Ecto neural progenitor cell (in vitro differentiated cells): Measurements from ENCODE around the gene QPCT.
"Not testable (repeated sequence)": the region's sequence is repeated elsewhere in the genome, so short reads cannot be mapped to it uniquely, and the experiment has no call there.

Experiments used
- DNase-seq: peaks from one replicate; pipeline ENCODE4 v3.0.0-alpha.2; 2018; ENCODE audit warnings: low spot score

QPCT gene

DNA sequence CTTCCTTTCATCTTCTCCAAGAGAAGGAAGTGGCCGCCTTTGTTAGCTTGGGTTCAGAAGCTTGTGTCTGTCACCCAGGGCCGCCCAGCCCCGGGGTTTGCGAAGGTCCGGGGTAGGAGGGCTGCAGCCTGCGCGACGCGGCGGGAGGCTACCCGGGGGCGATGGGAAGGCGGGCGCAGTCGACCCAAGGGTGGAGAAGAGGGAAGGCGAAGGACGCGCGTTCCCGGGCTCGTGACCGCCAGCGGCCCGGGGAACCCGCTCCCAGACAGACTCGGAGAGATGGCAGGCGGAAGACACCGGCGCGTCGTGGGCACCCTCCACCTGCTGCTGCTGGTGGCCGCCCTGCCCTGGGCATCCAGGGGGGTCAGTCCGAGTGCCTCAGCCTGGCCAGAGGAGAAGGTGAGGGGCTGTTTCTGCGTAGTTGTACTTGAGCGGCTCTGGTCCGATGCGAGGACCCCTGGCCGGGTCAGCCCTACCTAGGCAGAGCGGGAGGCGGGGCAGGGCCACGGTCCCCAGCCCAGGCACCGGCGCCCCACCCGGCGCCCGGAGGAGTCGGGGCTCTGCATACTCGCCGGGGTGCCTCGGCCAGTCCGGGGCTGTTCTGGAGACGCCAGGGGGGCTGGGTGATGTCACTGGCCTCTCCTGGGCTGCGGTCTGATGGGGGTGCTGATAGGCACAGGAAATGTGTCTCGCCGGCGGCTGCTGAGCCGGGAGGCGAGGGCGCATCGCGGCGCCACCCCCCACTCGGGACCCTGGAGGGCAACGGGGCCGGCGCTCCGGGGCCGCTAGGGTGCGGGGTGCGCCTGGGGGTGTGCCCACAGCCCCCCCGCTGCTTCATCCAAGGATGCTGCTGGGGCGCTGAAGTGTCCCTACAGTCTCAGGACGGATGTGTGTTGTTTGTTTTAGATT lies at the start of gene QPCT:
Gene QPCT, plus strand, starts transcription at position 178 of the 909 bp plus-strand sequence. Its CDS starts 102 bp downstream, at position 280.
- DNase-seq: no peak

DNA sequence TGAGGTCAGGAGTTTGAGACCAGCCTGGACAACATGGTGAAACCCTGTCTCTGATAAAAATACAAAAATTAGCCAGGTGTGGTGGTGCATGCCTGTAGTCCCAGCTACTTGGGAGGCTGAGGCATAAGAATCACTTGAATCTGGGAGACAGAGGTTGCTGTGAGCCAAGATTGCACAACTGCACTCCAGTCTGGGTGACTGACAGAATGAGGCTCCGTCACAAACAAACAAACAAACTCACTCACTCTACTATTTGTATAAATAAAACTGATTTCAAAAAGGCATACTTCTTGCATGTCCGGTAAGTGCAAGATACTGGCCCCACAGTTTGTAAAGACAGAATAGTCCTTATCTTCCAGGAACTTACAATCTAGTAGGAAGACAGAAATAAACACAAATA lies 49.6 kb upstream of the QPCT start:
- DNase-seq: not testable (repeated sequence)

- DNase-seq: no peak
Measured at GRCh38 chr2:37295469-37296073, 48.9 kb upstream of the QPCT start.

DNA sequence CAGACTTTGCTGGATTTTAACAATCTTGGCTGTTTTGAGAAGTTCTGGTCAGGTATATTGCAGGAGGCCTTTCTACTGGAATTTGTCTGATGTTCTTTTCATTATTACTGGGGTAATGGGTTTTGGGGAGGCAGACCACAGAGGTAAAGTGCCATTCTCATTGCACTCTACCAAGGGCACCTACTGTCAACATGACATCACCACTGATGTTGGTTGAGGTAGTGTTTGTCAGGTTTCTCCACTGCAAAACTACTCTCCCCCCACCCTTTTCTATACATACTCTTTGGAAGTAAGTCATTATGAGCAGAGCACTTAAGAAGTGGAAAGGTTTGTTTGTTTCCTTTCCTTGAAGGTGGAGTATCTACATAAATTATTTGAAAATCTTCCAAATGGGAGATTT lies 46.8 kb upstream of the QPCT start:
- no peak for DNase-seq

GRCh38 chr2:37300146-37300545 lies 44.3 kb upstream of the QPCT start:
- no peak for DNase-seq

GRCh38 chr2:37300578-37300977 lies 43.9 kb upstream of the QPCT start:
- no peak for DNase-seq

- no peak for DNase-seq
Measured at GRCh38 chr2:37301408-37301807, 43.0 kb upstream of the QPCT start.

DNA sequence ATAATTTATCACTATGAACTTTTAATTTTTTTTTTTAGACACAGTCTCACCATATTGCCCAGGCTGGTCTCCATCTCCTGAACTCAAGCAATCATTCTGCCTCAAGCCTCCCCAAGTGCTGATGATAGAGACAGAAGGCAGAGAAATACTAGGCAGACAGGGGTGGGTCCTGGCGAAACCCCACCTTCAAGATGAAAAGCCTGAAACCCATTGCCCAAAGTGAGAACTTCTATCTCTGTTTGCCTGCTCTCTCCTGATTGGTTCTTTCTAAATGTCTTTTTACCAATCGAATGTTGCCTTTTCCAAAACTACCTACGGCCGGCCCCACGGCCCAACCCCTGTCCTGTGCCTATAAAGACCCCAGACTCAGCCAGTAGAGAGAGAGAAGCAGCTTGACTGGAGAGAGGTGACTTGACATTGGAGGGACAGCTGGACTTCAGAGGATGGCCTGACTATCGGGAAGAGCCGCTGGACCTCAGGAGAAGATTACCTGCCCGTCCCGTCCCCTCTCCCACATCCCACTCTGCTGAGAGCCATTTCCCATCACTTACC lies 41.7 kb upstream of the QPCT start:
- no peak for DNase-seq

- DNase-seq: no peak
Measured at GRCh38 chr2:37306024-37306423, 38.4 kb upstream of the QPCT start.

DNA sequence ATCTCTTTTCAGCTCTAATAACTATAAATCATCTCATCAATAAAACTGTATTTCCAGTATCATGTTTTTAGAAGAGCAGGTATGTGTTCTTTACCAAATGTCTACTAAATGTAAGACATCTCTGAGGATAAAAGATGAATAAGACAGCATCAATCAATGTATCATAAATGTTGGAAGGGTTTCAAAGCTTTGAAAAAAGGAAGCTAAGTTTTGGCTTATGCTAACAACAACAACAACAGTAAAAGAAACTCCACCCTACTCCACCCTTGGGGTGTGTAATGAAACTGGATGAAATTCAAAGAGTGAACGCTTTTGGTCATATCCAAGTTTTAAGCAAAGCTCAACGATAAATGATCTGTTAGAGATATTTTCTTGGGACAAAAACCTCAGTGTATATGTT lies 36.9 kb upstream of the QPCT start:
- DNase-seq: no peak

- no peak for DNase-seq
Measured at GRCh38 chr2:37315364-37315763, 29.1 kb upstream of the QPCT start.

DNA sequence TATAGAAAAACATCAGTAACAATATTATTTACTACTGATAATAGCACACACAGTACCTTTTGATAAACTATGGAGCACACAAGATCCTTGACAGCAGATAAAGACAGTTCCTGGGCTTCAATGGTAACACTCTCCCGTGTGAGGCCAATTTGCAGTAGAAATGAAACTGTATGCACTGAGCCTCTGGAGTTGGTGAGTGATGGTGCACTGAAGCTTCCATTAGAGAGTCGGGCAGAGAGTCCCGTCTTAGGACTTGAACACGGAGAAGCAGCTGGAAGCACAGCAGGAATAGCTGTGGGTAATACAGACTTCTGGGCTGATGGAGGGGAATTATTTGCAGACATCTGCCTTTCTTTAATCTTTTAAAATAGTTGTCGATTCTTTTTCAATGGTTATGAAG lies 28.2 kb upstream of the QPCT start:
- no peak for DNase-seq

- no peak for DNase-seq
Measured at GRCh38 chr2:37317746-37318145, 26.7 kb upstream of the QPCT start.

DNA sequence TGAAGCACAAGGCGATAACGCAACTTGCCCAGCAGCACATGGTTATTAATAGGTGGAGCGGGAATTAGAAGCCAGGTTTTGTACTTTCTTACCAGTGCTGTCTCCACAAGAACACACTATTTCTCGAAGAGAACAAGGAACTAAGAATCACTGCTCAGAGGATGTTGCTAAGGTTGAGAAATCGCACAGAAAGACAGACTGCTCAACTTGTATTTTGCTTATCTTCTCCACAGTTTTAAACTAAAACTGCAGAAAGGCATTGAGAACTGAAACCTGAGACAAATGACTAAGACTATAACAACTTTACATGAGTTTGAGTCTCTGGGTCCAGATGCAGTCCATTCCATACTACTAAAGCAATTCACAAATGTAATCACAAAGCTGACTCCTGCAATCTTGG lies 26.0 kb upstream of the QPCT start:
- DNase-seq: no peak

GRCh38 chr2:37319754-37320609 lies 24.4 kb upstream of the QPCT start:
- no peak for DNase-seq

DNA sequence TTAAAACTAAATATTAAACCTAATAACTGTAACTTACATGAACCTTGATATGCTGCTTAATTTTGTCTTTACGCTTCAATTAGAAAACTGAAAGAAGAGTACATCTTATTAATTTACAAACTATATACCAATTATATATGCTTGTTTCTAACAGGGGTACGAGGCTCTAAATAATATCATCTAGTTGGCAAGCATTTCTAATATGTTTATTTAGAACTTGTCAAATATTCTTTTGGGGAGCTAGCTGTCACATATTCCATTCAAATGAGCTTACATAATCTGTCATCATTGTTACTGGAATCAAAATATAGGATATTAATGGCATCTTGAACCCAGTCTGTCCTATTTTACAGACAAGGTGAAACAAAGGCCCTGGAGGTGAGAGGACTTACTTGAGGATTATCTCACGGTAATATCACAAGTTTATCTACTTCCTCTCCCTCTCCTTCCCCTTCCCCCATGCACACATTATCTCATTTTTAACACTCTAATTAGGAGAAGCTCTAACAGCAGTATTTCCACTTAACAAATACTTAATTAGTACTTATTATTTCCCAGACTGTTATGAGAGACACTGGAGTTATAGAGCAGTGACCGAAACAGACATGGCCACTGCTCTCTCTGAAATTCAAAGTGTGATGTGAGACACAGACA lies 23.3 kb upstream of the QPCT start:
- DNase-seq: no peak

DNA sequence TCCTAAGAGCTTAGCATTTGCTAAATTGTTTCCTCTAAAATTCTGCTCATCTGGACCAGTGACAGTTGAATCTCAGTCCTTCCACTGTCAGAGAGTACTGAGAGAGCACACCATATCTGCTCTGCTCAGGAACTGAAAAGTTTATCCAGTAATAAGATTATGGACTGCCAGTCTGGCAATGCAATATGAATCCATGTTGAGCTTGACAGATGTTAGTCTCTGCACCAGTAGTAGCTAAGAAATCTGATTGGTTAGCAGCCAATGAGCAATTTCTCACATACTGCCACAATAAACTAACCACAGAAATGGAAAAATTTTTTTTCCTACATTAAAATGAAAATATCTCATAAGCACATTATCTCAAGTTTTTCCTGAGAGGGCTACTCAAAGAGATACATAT lies 22.1 kb upstream of the QPCT start:
- no peak for DNase-seq

- DNase-seq: no peak
Measured at GRCh38 chr2:37323176-37323780, 21.2 kb upstream of the QPCT start.

DNA sequence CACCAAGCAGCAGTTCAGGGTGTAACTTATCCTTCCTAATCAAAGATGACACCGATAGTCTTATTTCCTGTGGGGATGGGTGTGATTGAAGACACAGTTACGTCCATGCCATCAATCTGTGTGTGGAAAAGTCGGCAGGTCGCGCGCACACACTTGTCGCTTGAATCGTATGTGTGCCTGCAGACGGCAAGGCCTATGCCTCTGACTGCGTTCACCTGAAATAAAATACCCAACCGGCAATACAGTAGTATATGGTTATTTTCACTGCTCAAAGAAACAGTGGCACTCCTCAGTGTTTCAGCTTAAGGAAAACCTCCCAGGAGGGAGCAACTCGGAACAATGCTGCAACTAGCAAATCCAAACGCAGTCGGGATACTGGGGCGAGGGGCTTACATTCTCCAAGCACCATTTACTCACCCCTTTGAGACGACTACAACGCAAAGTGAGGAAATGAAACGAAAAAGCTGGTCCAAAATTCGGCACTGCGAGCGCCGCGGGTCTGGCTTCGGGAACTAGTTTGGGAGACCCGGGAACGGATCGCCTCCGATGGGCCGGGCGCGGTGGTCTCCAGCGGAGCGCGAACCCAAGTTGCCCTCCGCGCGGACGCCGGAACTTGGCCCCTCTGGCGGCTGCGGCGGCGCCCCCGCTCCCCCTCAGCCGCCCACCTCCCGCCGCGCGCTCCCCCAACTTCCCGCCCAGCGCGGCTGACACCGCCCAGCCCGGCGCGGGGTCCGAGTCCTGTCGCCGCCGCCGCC lies 20.5 kb upstream of the QPCT start:
- DNase-seq: no peak

DNA sequence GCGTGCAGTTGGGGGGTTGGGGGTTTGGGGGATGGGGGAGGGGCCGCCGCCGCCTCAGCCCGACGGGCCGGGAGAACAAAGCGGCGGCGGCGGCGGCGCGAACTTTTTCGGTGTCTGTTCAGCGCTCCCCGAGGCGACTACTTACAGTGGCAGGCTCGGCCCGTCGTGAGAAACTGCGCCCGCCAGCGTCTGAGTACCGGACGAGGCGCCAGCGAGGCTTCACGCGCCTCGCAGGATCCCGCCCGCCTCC lies 20.0 kb upstream of the QPCT start:
- DNase-seq: peak; percentile 89
